H1 (cell line): ENCODE data around the gene FRMPD1. TPM values are rescaled to one million over a fixed set of nuclear protein-coding genes. Genes with fewer than 3 reads are reported as not detected.
"Not testable (repeated sequence)": the region's sequence is repeated elsewhere in the genome, so short reads cannot be mapped to it uniquely, and the experiment has no call there.

ENCODE experiments used
- CTCF ChIA-PET: fragments of 300-600 bp; sonication (Branson Sonifier 250); formaldehyde crosslinking; loops from one replicate; lab custom pipeline; 2021; ENCODE audit not compliant: partially characterized antibody; lab: Charles Lee
- POLR2A ChIA-PET: fragments of 300-600 bp; sonication (Branson Sonifier 250); formaldehyde crosslinking; loops from one replicate; lab custom pipeline; 2021; ENCODE audit warnings: inconsistent platforms; ENCODE audit not compliant: partially characterized antibody; lab: Charles Lee
- DNase-seq, 2 experiments: peaks; one replicate each; pipeline versions ENCODE4 v3.0.0 to v3.0.0-alpha.2; 2010 to 2022; ENCODE audit warnings: low spot score in 2 of 2, low read depth in 1 of 2, mixed read lengths in 1 of 2
- FAIRE-seq: peaks from 2 replicates; lab custom pipeline; 2011; peaks lifted over from hg19 to GRCh38; lab: Jason Lieb, UNC
- H2AFZ ChIP-seq: 2 replicates; pipeline ENCODE4 v1.8.1; 2012; ENCODE audit warnings: low read length, inconsistent platforms
- H2AK5ac ChIP-seq: 2 replicates; pipeline ENCODE4 v1.6.1; 2013; ENCODE audit warnings: low read depth, low read length
- H2BK120ac ChIP-seq: replicated peaks from 2 replicates; pipeline ENCODE3; 2013; ENCODE audit warnings: low read depth, low read length, inconsistent platforms
- H2BK12ac ChIP-seq: 2 replicates; pipeline ENCODE4 v1.6.1; 2013; ENCODE audit warnings: low read depth, low read length
- H2BK15ac ChIP-seq: 2 replicates; pipeline ENCODE4 v1.6.1; 2013; ENCODE audit warnings: low read length
- H2BK20ac ChIP-seq: 2 replicates; pipeline ENCODE4 v1.6.1; 2013; ENCODE audit warnings: low read length
- H2BK5ac ChIP-seq: 2 replicates; pipeline ENCODE4 v1.6.1; 2013; ENCODE audit warnings: low read depth, low read length
- H3K14ac ChIP-seq: 2 replicates; pipeline ENCODE4 v1.6.1; 2013; ENCODE audit warnings: inconsistent platforms; ENCODE audit not compliant: insufficient read length
- H3K18ac ChIP-seq: 2 replicates; pipeline ENCODE4 v1.6.1; 2013; ENCODE audit warnings: low read length; ENCODE audit errors: extremely low read depth
- H3K23ac ChIP-seq: 2 replicates; pipeline ENCODE4 v1.6.1; 2013; ENCODE audit warnings: inconsistent platforms; ENCODE audit not compliant: insufficient read length
- H3K23me2 ChIP-seq: 2 replicates; pipeline ENCODE4 v1.6.1; 2013; ENCODE audit warnings: low read depth, low read length
- H3K27ac ChIP-seq: 2 replicates; pipeline ENCODE4 v1.6.1; 2011; ENCODE audit warnings: low read depth, low read length, inconsistent platforms
- H3K27me3 ChIP-seq, 4 experiments: replicated peaks in 1 of 4; 1 replicate in 1 of 4; 2 replicates in 3 of 4; pipeline versions ENCODE4 v1.6.1 to v1.8.1; 2011 to 2013; ENCODE audit warnings: low read length in 3 of 4, mild to moderate bottlenecking in 3 of 4, inconsistent platforms in 2 of 4, mixed read lengths in 2 of 4, moderate library complexity in 1 of 4; ENCODE audit not compliant: control insufficient read depth in 3 of 4, insufficient read depth in 3 of 4; ENCODE audit errors: extremely low read depth in 1 of 4
- H3K36me3 ChIP-seq, 4 experiments: 2 replicates each; pipeline versions ENCODE4 v1.6.1 to v1.8.1; 2011 to 2013; ENCODE audit warnings: mild to moderate bottlenecking in 4 of 4, low read length in 3 of 4, moderate library complexity in 2 of 4, control low read depth in 1 of 4, inconsistent platforms in 1 of 4; ENCODE audit not compliant: insufficient read depth in 4 of 4, control insufficient read depth in 2 of 4
- H3K4ac ChIP-seq: replicated peaks from 2 replicates; pipeline ENCODE3; 2013; ENCODE audit warnings: low read length, low read depth, mixed read lengths, inconsistent platforms; ENCODE audit not compliant: insufficient read length
- H3K4me1 ChIP-seq, 4 experiments: replicated peaks in 1 of 4; 1 replicate in 1 of 4; 2 replicates in 3 of 4; pipeline versions ENCODE4 v1.6.1 to v1.8.1; 2011 to 2013; ENCODE audit warnings: low read length in 3 of 4, inconsistent platforms in 2 of 4, mixed read lengths in 1 of 4; ENCODE audit not compliant: insufficient read depth in 4 of 4, control insufficient read depth in 3 of 4
- H3K4me2 ChIP-seq, 2 experiments: 2 replicates each; pipeline versions ENCODE4 v1.6.1 to v1.8.1; 2011 to 2013; ENCODE audit warnings: low read depth in 2 of 2, low read length in 2 of 2, control low read depth in 1 of 2, inconsistent platforms in 1 of 2, mild to moderate bottlenecking in 1 of 2; ENCODE audit not compliant: insufficient read depth in 1 of 2
- H3K4me3 ChIP-seq, 4 experiments: fragments of 200-600, 300-600 bp in 1 of 4; sonication (generic), shearing (Covaris generic), sonication (Bioruptor Twin) in 1 of 4; 2 replicates each; pipeline versions ENCODE4 v1.5.1 to v1.8.1; 2011 to 2016; ENCODE audit warnings: low read length in 4 of 4, low read depth in 3 of 4, control low read depth in 2 of 4, inconsistent platforms in 2 of 4, mild to moderate bottlenecking in 2 of 4, mixed read lengths in 1 of 4, moderate library complexity in 1 of 4; ENCODE audit not compliant: insufficient read depth in 2 of 4; ENCODE audit errors: extremely low read depth in 1 of 4
- H3K56ac ChIP-seq: replicated peaks from 2 replicates; pipeline ENCODE3; 2013; ENCODE audit warnings: low read depth, mild to moderate bottlenecking, mixed read lengths, low read length, inconsistent platforms; ENCODE audit not compliant: insufficient read length
- H3K79me1 ChIP-seq: 2 replicates; pipeline ENCODE4 v1.6.1; 2013; ENCODE audit warnings: low read depth, low read length, control low read depth
- H3K79me2 ChIP-seq, 2 experiments: 2 replicates each; pipeline versions ENCODE4 v1.6.1 to v1.8.1; 2012 to 2013; ENCODE audit warnings: low read length in 2 of 2, mild to moderate bottlenecking in 2 of 2, inconsistent platforms in 1 of 2; ENCODE audit not compliant: insufficient read depth in 2 of 2, control insufficient read depth in 1 of 2
- H3K9ac ChIP-seq, 4 experiments: replicated peaks in 1 of 4; 1 replicate in 1 of 4; 2 replicates in 3 of 4; pipeline versions ENCODE4 v1.6.1 to v1.8.1; 2011 to 2013; ENCODE audit warnings: low read depth in 3 of 4, low read length in 3 of 4, control low read depth in 2 of 4, mild to moderate bottlenecking in 2 of 4, moderate library complexity in 2 of 4, inconsistent platforms in 1 of 4; ENCODE audit errors: extremely low read depth in 1 of 4
- H3K9me3 ChIP-seq, 2 experiments: 2 replicates each; pipeline versions ENCODE4 v1.6.1 to v1.8.1; 2012 to 2013; ENCODE audit warnings: mild to moderate bottlenecking in 2 of 2, moderate library complexity in 2 of 2, control low read depth in 1 of 2, inconsistent platforms in 1 of 2, low read depth in 1 of 2, low read length in 1 of 2, mixed read lengths in 1 of 2; ENCODE audit not compliant: insufficient read depth in 2 of 2
- H4K20me1 ChIP-seq, 2 experiments: replicated peaks in 1 of 2; 2 replicates each; pipeline versions ENCODE3 to v1.8.1; 2011 to 2013; ENCODE audit warnings: inconsistent platforms in 2 of 2, low read length in 2 of 2, mild to moderate bottlenecking in 1 of 2; ENCODE audit not compliant: insufficient read depth in 2 of 2, control insufficient read depth in 1 of 2
- H4K5ac ChIP-seq: 2 replicates; pipeline ENCODE4 v1.6.1; 2013; ENCODE audit warnings: low read length, low read depth, mixed read lengths, inconsistent platforms; ENCODE audit not compliant: insufficient read length
- H4K8ac ChIP-seq: 2 replicates; pipeline ENCODE4 v1.8.0; 2013; ENCODE audit warnings: mild to moderate bottlenecking, moderate library complexity, low read length, inconsistent platforms; ENCODE audit not compliant: insufficient read depth; ENCODE audit errors: extremely low read depth
- H4K91ac ChIP-seq: replicated peaks from 2 replicates; pipeline ENCODE3; 2013; ENCODE audit warnings: low read length, mixed read lengths, inconsistent platforms; ENCODE audit not compliant: insufficient read length
- WGBS, 2 experiments: shearing (Covaris generic) in 1 of 2; methylation state at CpG; one replicate each; pipeline versions ENCODE4 v1.1.6 to v1.1.7; 2013 to 2015; ENCODE audit warnings: low lambda C conversion rate in 2 of 2, mixed read lengths in 2 of 2, inconsistent platforms in 1 of 2, low coverage in 1 of 2, missing lambda C conversion rate in 1 of 2; ENCODE audit not compliant: insufficient replicate concordance in 2 of 2, insufficient coverage in 1 of 2, insufficient read length in 1 of 2; ENCODE audit errors: extremely low coverage in 1 of 2, missing lambda C conversion rate in 1 of 2; 5-methylcytosine and 5-hydroxymethylcytosine counted together
- polyA plus RNA-seq, 7 experiments: library from polyadenylated mRNA; depleted of rRNA in 3 of 7; stranded (reverse) in 5 of 7; unstranded in 2 of 7; fragments of >200 nt in 5 of 7; fragments of 200-250 nt in 2 of 7; gene quantifications; 1 replicate in 5 of 7; 2 replicates in 1 of 7; 4 replicates in 1 of 7; pipeline versions ENCODE4 v1.2.1 to v1.2.3, GENCODE V29; 2011 to 2013; ENCODE audit warnings: missing spikeins in 2 of 7, mixed read lengths in 2 of 7
- total RNA-seq: library from RNA; stranded (reverse); fragmentation: NEBNext Ultra II Directional; extraction: Animal tissue kit (Norgen Biotek cat#: 25700); gene quantifications from 2 replicates; pipeline ENCODE4 v1.2.1, GENCODE V29; 2021

Gene FRMPD1
- total and polyA plus RNA-seq, 2 of the 8 experiments (the other 6 are each of a cell fraction or from before 2014, with no cell fraction given), result 0.27 to 0.32 TPM

- not testable (repeated sequence) for H3K4ac ChIP-seq, H4K8ac ChIP-seq, H2AFZ ChIP-seq, H3K9me3 ChIP-seq, FAIRE-seq, H3K23me2 ChIP-seq, H4K91ac ChIP-seq, H3K79me2 ChIP-seq, DNase-seq, H3K4me2 ChIP-seq, H2BK120ac ChIP-seq, H2BK12ac ChIP-seq, H4K5ac ChIP-seq, H3K18ac ChIP-seq, H2BK20ac ChIP-seq, H3K9ac ChIP-seq, H2BK15ac ChIP-seq, H3K56ac ChIP-seq, H2BK5ac ChIP-seq, H3K23ac ChIP-seq, H2AK5ac ChIP-seq, H3K36me3 ChIP-seq, H3K4me3 ChIP-seq, H3K27ac ChIP-seq, H3K14ac ChIP-seq, H3K79me1 ChIP-seq, H3K4me1 ChIP-seq, H3K27me3 ChIP-seq, H4K20me1 ChIP-seq
- POLR2A ChIA-PET, result interaction anchor here (0.9 to 1.5 kb wide), 3 partner anchors 12 to 48 kb away, joined by 3 to 6 read pairs (median 3); partner anchors contain the start of genes DCAF10 and EXOSC3
- 78% methylated on average over 7 of the region's 13 CpGs; no CpG with 5 or more reads in 1 of the 2 experiments for WGBS, 2 experiments
- CTCF ChIA-PET, result interaction anchor here (1.0 kb wide), 1 partner anchor 84 kb away, joined by 3 read pairs; no protein-coding TSS in a partner anchor
These were observed 101.4 kb downstream of the FRMPD1 start for GRCh38 chr9:37752112-37752511.
